GM23338 (cell line): ENCODE measurements around the gene ADORA1. TPM values are rescaled to one million over a fixed set of nuclear protein-coding genes. Genes with fewer than 3 reads are reported as not detected.

Experiments used
- ATAC-seq: fragments of 200-7000 bp; cut with Tn5 transposase; 3 replicates; pipeline ENCODE4 v1.9.1; 2020
- DNase-seq: peaks from one replicate; pipeline ENCODE4 v3.0.0-alpha.2; 2015; ENCODE audit warnings: low spot score
- H2AFZ ChIP-seq: fragments of 200-600 bp; sonication (generic); 2 replicates; pipeline ENCODE4 v1.8.0; 2016; ENCODE audit warnings: antibody characterized with exemption, mild to moderate bottlenecking, moderate library complexity
- H3F3A ChIP-seq: fragments of 200-600 bp; sonication (generic); replicated peaks from 2 replicates; pipeline ENCODE4 v1.8.0; 2017; ENCODE audit warnings: antibody characterized with exemption, mixed run types, low read depth
- H3K27ac ChIP-seq: fragments of 200-600 bp; sonication (generic); 2 replicates; pipeline ENCODE4 v1.6.1; 2016; ENCODE audit warnings: low read depth
- H3K27me3 ChIP-seq: fragments of 200-600 bp; sonication (generic); 2 replicates; pipeline ENCODE4 v1.8.0; 2016; ENCODE audit warnings: mild to moderate bottlenecking, mixed run types, moderate library complexity; ENCODE audit not compliant: insufficient read depth
- H3K36me3 ChIP-seq: fragments of 200-600 bp; sonication (generic); 2 replicates; pipeline ENCODE4 v1.8.0; 2016; ENCODE audit warnings: mild to moderate bottlenecking; ENCODE audit not compliant: insufficient read depth
- H3K4me1 ChIP-seq: fragments of 200-600 bp; sonication (generic); 2 replicates; pipeline ENCODE4 v1.8.0; 2016; ENCODE audit warnings: mild to moderate bottlenecking, moderate library complexity; ENCODE audit not compliant: insufficient read depth
- H3K4me2 ChIP-seq: fragments of 200-600 bp; sonication (generic); 2 replicates; pipeline ENCODE4 v1.7.1; 2017; ENCODE audit warnings: mixed run types
- H3K4me3 ChIP-seq: fragments of 200-600 bp; sonication (generic); 2 replicates; pipeline ENCODE4 v1.6.1; 2016; ENCODE audit warnings: mixed run types
- H3K79me2 ChIP-seq: fragments of 200-600 bp; sonication (generic); replicated peaks from 2 replicates; pipeline ENCODE4 v1.8.0; 2017; ENCODE audit warnings: mild to moderate bottlenecking; ENCODE audit not compliant: insufficient read depth
- H3K9me2 ChIP-seq: fragments of 200-600 bp; sonication (generic); 2 replicates; pipeline ENCODE4 v1.8.0; 2017; ENCODE audit not compliant: insufficient read depth
- H4K20me1 ChIP-seq: fragments of 200-600 bp; sonication (generic); replicated peaks from 2 replicates; pipeline ENCODE4 v1.8.0; 2017; ENCODE audit warnings: mild to moderate bottlenecking; ENCODE audit not compliant: insufficient read depth
- H3K27ac Mint-ChIP-seq: 2 replicates; pipeline ENCODE4 v1.8.0; 2020; ENCODE audit warnings: inconsistent platforms, mild to moderate bottlenecking, moderate library complexity, mixed read lengths
- H3K27me3 Mint-ChIP-seq: 3 replicates; pipeline ENCODE4 v1.8.0; 2022; ENCODE audit warnings: low read depth, mild to moderate bottlenecking, moderate library complexity, mixed read lengths, inconsistent platforms; ENCODE audit not compliant: insufficient read depth, poor library complexity
- H3K36me3 Mint-ChIP-seq: 3 replicates; pipeline ENCODE4 v1.8.0; 2021; ENCODE audit warnings: low read depth, mild to moderate bottlenecking, inconsistent platforms, moderate library complexity, mixed read lengths
- H3K4me1 Mint-ChIP-seq: 3 replicates; pipeline ENCODE4 v1.8.0; 2020; ENCODE audit warnings: mild to moderate bottlenecking, inconsistent platforms, mixed read lengths
- H3K4me3 Mint-ChIP-seq: 3 replicates; pipeline ENCODE4 v1.8.0; 2021; ENCODE audit warnings: moderate library complexity, mild to moderate bottlenecking, inconsistent platforms, mixed read lengths
- H3K9me3 Mint-ChIP-seq: 3 replicates; pipeline ENCODE4 v1.8.0; 2020; ENCODE audit warnings: moderate library complexity, mild to moderate bottlenecking, inconsistent platforms, mixed read lengths
- CTCF ChIP-seq, 2 experiments: fragments of 200-600 bp in 1 of 2; sonication (generic) in 1 of 2; conservative IDR thresholded peaks; 2 replicates each; pipeline versions ENCODE4 v1.5.1 to v1.6.1; 2016 to 2017; ENCODE audit warnings: antibody characterized with exemption in 2 of 2, low read depth in 2 of 2, mild to moderate bottlenecking in 2 of 2, moderate library complexity in 1 of 2
- EZH2phosphoT487 ChIP-seq: fragments of 200-600 bp; sonication (generic); IDR thresholded peaks from one replicate; pipeline ENCODE4 v1.8.1; 2018; ENCODE audit warnings: antibody characterized with exemption; ENCODE audit not compliant: unreplicated experiment
- JUNB ChIP-seq: IDR thresholded peaks from one replicate; pipeline ENCODE4 v1.6.1; 2016; ENCODE audit warnings: antibody characterized with exemption; ENCODE audit not compliant: unreplicated experiment
- NANOG ChIP-seq: IDR thresholded peaks from 2 replicates; pipeline ENCODE4 v1.6.1; 2016; ENCODE audit warnings: antibody characterized with exemption, borderline replicate concordance
- REST ChIP-seq: IDR thresholded peaks from one replicate; pipeline ENCODE4 v1.6.1; 2018; ENCODE audit warnings: antibody characterized with exemption; ENCODE audit not compliant: unreplicated experiment
- ZNF114 ChIP-seq: fragments of 250-450 bp; sonication (Bioruptor Pico); IDR thresholded peaks from 2 replicates; pipeline ENCODE4 v1.5.0; 2020; ENCODE audit warnings: mild to moderate bottlenecking, moderate library complexity
- polyA plus RNA-seq: library from polyadenylated mRNA; unstranded; fragments of >200 nt; fragmentation: Nextera tagmentation; extraction: Ambion mirVana; gene quantifications from 2 replicates; pipeline ENCODE4 v1.2.1, GENCODE V29; 2016
- total RNA-seq: library from RNA; depleted of rRNA; stranded (reverse); fragments of >200 nt; shearing (Covaris generic); gene quantifications from 2 replicates; pipeline ENCODE4 v1.2.3, GENCODE V29; 2014
- TF ChIP-seq, protein P1 (sequence below): IDR thresholded peaks from 2 replicates; pipeline ENCODE4 v1.6.1; 2016; ENCODE audit warnings: antibody characterized with exemption

The ADORA1 gene
- total and polyA plus RNA-seq, 2 experiments from 2014 or later = 0.63 to 1.8 TPM

- TF ChIP-seq CTCF (conservative IDR thresholded peaks at IDR 0.05; ENCODE audit: low read depth in 2 of 2) = no peak
- TF ChIP-seq, protein P1, sequence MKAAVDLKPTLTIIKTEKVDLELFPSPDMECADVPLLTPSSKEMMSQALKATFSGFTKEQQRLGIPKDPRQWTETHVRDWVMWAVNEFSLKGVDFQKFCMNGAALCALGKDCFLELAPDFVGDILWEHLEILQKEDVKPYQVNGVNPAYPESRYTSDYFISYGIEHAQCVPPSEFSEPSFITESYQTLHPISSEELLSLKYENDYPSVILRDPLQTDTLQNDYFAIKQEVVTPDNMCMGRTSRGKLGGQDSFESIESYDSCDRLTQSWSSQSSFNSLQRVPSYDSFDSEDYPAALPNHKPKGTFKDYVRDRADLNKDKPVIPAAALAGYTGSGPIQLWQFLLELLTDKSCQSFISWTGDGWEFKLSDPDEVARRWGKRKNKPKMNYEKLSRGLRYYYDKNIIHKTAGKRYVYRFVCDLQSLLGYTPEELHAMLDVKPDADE = no peak
- no peak for TF ChIP-seq NANOG
- no peak for TF ChIP-seq EZH2phosphoT487
- TF ChIP-seq ZNF114 (CRISPR knock-in tag) = no peak
Observed at GRCh38 chr1:203077956-203078355, 49.6 kb upstream of the ADORA1 start (continued).

DNA sequence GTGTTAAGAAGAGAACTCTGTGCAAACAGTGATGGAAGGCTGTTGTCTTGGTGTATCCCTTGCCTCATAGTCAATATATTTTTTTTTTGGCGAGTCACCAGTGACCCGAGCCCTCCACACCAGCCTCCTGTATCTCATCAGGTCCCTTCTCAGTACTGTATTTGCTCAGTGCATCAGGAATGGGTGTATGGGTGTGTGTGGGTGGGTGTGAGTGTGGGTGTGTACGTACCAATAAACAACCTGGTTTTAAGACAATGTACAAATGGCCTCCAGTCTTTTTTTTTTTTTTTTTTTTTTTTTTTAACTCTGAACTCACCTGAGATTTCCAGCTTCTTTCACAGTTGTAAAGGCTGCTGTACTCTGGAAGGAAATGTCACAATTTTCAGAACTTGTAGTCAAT is 49.0 kb upstream of the ADORA1 start:
- Histone ChIP-seq H4K20me1 (no peaks in the 10 kb centered on the region), H2AFZ (no peak overlapping the region), H3K4me1 (peaks cover 17% of the 10 kb centered on the region), H3K36me3 (no peaks in the 10 kb centered on the region), H3F3A (no peaks in the 10 kb centered on the region), H3K79me2 (no peaks in the 10 kb centered on the region), H3K4me2 (no peak overlapping the region), H3K27ac (no peak overlapping the region), H3K27me3 (peaks cover 43% of the 10 kb centered on the region), H3K4me3 (no peak overlapping the region), H3K9me2 (no peaks in the 10 kb centered on the region)
- H3K27ac Mint-ChIP-seq = no peak overlapping the region
- no peak for TF ChIP-seq CTCF (conservative IDR thresholded peaks at IDR 0.05; ENCODE audit: low read depth in 2 of 2)
- DNase-seq (no peak), ATAC-seq (no peak)
- H3K36me3 Mint-ChIP-seq = no peaks in the 10 kb centered on the region; the same call in 2 of the 3 replicates
- peaks cover 28% of the 10 kb centered on the region for H3K4me1 Mint-ChIP-seq
- H3K9me3 Mint-ChIP-seq = no peaks in the 10 kb centered on the region
- peaks cover 29% of the 10 kb centered on the region for H3K27me3 Mint-ChIP-seq
- no peak overlapping the region for H3K4me3 Mint-ChIP-seq

DNA sequence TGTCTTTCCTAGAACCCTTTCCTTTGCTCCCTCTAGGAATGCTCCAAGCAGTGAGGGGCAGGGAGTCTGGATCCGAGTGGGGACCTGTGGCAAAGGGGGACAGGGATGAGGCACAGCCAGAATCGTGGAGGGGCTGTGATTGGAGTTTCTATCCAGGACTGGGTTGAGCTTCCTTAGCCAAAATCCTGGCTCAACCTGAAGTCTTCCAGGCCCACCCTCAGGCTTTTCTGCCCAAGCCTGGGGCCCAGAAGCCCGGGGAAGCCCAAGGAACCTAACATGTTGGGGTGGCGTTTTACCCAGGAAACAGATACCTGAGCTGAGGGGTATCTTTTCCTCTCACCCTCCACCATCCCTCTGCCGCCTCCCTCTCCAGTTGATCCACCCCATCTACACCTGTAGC is 47.1 kb upstream of the ADORA1 start:
- Histone ChIP-seq H4K20me1 (no peaks in the 10 kb centered on the region), H3K79me2 (no peaks in the 10 kb centered on the region), H2AFZ (no peak overlapping the region), H3K4me3 (no peak overlapping the region), H3K27me3 (peaks cover 23% of the 10 kb centered on the region), H3K4me2 (no peak overlapping the region), H3K27ac (no peak overlapping the region), H3F3A (no peaks in the 10 kb centered on the region), H3K36me3 (no peaks in the 10 kb centered on the region), H3K4me1 (peaks cover 17% of the 10 kb centered on the region), H3K9me2 (no peaks in the 10 kb centered on the region)
- Mint-ChIP-seq H3K9me3 (no peaks in the 10 kb centered on the region), H3K4me1 (peaks cover 28% of the 10 kb centered on the region), H3K36me3 (no peaks in the 10 kb centered on the region; the same call in 2 of the 3 replicates), H3K27me3 (peaks cover 21% of the 10 kb centered on the region), H3K4me3 (no peak overlapping the region), H3K27ac (no peak overlapping the region)
- ATAC-seq = no peak
- no peak for DNase-seq
- TF ChIP-seq ZNF114 (CRISPR knock-in tag) = no peak
- TF ChIP-seq REST = no peak
- no peak for TF ChIP-seq JUNB
